GM12878 (cell line): Measurements from ENCODE around the gene TMEM223. TPM values are rescaled to one million over a fixed set of nuclear protein-coding genes. Genes with fewer than 3 reads are reported as not detected.

Source experiments
- BACH1 ChIP-seq: fragments of 450-650 bp; IDR thresholded peaks from 2 replicates; pipeline ENCODE4 v1.6.1; 2017; ENCODE audit warnings: mild to moderate bottlenecking, borderline replicate concordance
- CREB1 ChIP-seq: IDR thresholded peaks from 2 replicates; pipeline ENCODE4 v1.6.1; 2012; ENCODE audit warnings: low read depth, mild to moderate bottlenecking, inconsistent platforms
- DPF2 ChIP-seq: fragments of 450-650 bp; IDR thresholded peaks from 2 replicates; pipeline ENCODE4 v1.6.1; 2017; ENCODE audit warnings: mild to moderate bottlenecking
- JUND ChIP-seq: IDR thresholded peaks from 2 replicates; pipeline ENCODE4 v1.6.1; 2012; ENCODE audit warnings: low read depth, mild to moderate bottlenecking, low read length, improper control_type of control experiment, moderate library complexity
- MLLT1 ChIP-seq: fragments of 450-650 bp; IDR thresholded peaks from 2 replicates; pipeline ENCODE4 v1.6.1; 2016; ENCODE audit warnings: mild to moderate bottlenecking
- MTA3 ChIP-seq: IDR thresholded peaks from 2 replicates; pipeline ENCODE4 v1.6.1; 2012; ENCODE audit warnings: low read length, inconsistent platforms, borderline replicate concordance
- MYB ChIP-seq: fragments of 150-350 bp; IDR thresholded peaks from 2 replicates; pipeline ENCODE4 v1.6.1; 2014; ENCODE audit warnings: mild to moderate bottlenecking, low read depth, low read length, borderline replicate concordance
- NR2C2 ChIP-seq: IDR thresholded peaks from 2 replicates; pipeline ENCODE4 v1.6.1; 2011; ENCODE audit warnings: borderline replicate concordance, low read depth; ENCODE audit not compliant: control insufficient read depth, insufficient read length
- REST ChIP-seq: IDR thresholded peaks from 2 replicates; pipeline ENCODE4 v1.6.1; 2012; ENCODE audit warnings: mild to moderate bottlenecking, low read depth, low read length
- SIN3A ChIP-seq: IDR thresholded peaks from 2 replicates; pipeline ENCODE4 v1.6.1; 2012; ENCODE audit warnings: low read depth, low read length, improper control_type of control experiment
- STAT1 ChIP-seq: fragments of 450-650 bp; conservative IDR thresholded peaks from 2 replicates; pipeline ENCODE4 v1.6.1; 2014; ENCODE audit warnings: antibody characterized with exemption, mild to moderate bottlenecking
- YY1 ChIP-seq: IDR thresholded peaks from 2 replicates; pipeline ENCODE4 v1.6.1; 2011; ENCODE audit warnings: low read depth, mild to moderate bottlenecking, low read length
- ZBTB4 ChIP-seq: fragments of 450-650 bp; formaldehyde crosslinking; IDR thresholded peaks from 2 replicates; pipeline ENCODE4 v1.4.0; 2022; ENCODE audit warnings: mild to moderate bottlenecking, moderate library complexity
- polyA plus RNA-seq, 11 experiments: library from polyadenylated mRNA; depleted of rRNA in 4 of 11; unstranded in 6 of 11; stranded (reverse) in 5 of 11; fragments of >200 nt; fragmentation: Nextera tagmentation in 4 of 11; fragmentation: Illumina TruSeq in 1 of 11; extraction: Ambion mirVana in 4 of 11; extraction: Trizol in 1 of 11; gene quantifications; 1 replicate in 1 of 11; 2 replicates in 10 of 11; pipeline versions ENCODE4 v1.2.1 to v1.2.3, GENCODE V29; 2011 to 2016; ENCODE audit warnings: inconsistent platforms in 2 of 11, missing spikeins in 2 of 11, low read depth in 1 of 11
- total RNA-seq, 4 experiments: library from RNA; depleted of rRNA in 3 of 4; stranded (reverse); fragments of >200 nt in 3 of 4; fragmentation: Illumina TruSeq in 1 of 4; extraction: Trizol in 1 of 4; gene quantifications; 2 replicates each; pipeline versions ENCODE4 v1.2.1 to v1.2.3, GENCODE V29; 2013 to 2021
- TF ChIP-seq, protein P1 (sequence below): IDR thresholded peaks from 2 replicates; pipeline ENCODE4 v1.6.1; 2011; ENCODE audit warnings: mild to moderate bottlenecking, low read depth, low read length, moderate library complexity; ENCODE audit not compliant: insufficient replicate concordance
- TF ChIP-seq, protein P2 (sequence below): fragments of 450-650 bp; IDR thresholded peaks from 2 replicates; pipeline ENCODE4 v1.6.1; 2017; ENCODE audit warnings: mild to moderate bottlenecking, moderate library complexity

Gene TMEM223
- total and polyA plus RNA-seq, 10 of the 15 experiments (the other 5 are each of a cell fraction or from before 2014, with no cell fraction given) = 5.3 to 33.2 (median 14.0) TPM

DNA sequence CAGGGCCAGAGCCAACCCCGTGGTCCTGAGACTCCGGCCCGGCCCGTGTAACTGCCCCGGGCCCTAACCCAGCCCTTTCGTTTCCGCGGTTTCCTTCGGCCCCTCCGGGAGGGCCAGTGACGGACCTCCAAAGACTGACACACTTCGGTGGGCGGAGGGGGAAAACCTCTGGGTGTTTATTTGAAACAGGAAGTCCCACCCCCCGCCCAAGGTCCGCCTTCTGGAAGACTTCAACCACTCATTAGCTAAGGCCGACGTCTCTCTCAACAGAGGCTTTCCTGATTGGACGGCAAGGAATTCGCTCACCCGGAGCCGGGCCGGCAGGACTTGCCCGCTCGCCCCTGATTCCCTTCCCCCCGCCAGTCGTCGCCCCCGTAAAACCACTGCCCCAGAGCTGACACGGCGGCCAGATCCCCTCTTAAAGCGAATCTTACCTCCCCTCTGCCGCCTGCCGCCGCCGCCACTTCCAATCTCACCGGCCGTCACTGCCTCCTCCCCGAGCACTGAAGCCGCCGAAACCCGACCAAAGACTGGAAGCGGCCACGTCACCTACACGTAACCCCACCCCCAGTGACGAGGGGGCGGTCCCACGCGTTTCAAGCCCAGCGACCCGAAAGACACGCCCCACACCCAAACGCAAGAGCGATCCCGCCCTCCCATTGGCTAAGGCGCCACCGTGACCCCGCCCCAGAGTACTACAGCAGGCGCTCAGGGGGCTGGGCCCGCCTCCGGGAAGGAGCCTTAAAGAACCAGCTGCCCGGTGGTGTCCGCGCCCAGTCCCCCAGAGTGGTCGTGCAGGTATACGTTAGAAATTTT is 39.9 kb upstream of the TMEM223 start, which contains the start of gene STX5 (continued):
- TF ChIP-seq ZBTB4 (CRISPR knock-in tag) = no peak
- TF ChIP-seq MYB = no peak
- TF ChIP-seq YY1 = no peak; the same call in 1 of the 2 replicates
- TF ChIP-seq NR2C2 = no peak
- peak; percentile 67; the same call in 1 of the 2 replicates for TF ChIP-seq SIN3A
- TF ChIP-seq REST = no peak
- TF ChIP-seq MTA3 = no peak
- TF ChIP-seq DPF2 = peak; percentile 98
- TF ChIP-seq BACH1 = peak; percentile 65
- TF ChIP-seq, protein P1, sequence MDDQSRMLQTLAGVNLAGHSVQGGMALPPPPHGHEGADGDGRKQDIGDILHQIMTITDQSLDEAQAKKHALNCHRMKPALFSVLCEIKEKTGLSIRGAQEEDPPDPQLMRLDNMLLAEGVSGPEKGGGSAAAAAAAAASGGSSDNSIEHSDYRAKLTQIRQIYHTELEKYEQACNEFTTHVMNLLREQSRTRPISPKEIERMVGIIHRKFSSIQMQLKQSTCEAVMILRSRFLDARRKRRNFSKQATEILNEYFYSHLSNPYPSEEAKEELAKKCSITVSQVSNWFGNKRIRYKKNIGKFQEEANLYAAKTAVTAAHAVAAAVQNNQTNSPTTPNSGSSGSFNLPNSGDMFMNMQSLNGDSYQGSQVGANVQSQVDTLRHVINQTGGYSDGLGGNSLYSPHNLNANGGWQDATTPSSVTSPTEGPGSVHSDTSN = peak; percentile 98
- peak; percentile 52; the same call in 1 of the 2 replicates for TF ChIP-seq JUND
- TF ChIP-seq, protein P2, sequence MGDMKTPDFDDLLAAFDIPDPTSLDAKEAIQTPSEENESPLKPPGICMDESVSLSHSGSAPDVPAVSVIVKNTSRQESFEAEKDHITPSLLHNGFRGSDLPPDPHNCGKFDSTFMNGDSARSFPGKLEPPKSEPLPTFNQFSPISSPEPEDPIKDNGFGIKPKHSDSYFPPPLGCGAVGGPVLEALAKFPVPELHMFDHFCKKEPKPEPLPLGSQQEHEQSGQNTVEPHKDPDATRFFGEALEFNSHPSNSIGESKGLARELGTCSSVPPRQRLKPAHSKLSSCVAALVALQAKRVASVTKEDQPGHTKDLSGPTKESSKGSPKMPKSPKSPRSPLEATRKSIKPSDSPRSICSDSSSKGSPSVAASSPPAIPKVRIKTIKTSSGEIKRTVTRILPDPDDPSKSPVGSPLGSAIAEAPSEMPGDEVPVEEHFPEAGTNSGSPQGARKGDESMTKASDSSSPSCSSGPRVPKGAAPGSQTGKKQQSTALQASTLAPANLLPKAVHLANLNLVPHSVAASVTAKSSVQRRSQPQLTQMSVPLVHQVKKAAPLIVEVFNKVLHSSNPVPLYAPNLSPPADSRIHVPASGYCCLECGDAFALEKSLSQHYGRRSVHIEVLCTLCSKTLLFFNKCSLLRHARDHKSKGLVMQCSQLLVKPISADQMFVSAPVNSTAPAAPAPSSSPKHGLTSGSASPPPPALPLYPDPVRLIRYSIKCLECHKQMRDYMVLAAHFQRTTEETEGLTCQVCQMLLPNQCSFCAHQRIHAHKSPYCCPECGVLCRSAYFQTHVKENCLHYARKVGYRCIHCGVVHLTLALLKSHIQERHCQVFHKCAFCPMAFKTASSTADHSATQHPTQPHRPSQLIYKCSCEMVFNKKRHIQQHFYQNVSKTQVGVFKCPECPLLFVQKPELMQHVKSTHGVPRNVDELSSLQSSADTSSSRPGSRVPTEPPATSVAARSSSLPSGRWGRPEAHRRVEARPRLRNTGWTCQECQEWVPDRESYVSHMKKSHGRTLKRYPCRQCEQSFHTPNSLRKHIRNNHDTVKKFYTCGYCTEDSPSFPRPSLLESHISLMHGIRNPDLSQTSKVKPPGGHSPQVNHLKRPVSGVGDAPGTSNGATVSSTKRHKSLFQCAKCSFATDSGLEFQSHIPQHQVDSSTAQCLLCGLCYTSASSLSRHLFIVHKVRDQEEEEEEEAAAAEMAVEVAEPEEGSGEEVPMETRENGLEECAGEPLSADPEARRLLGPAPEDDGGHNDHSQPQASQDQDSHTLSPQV = no peak
- TF ChIP-seq STAT1 = peak; percentile 41; the same call in 1 of the 2 replicates
- TF ChIP-seq CREB1 = peak; percentile 96
- TF ChIP-seq MLLT1 = peak; percentile 82
